Measurements from ENCODE around the gene GIGYF2.

Gene GIGYF2

GRCh38 chr2:232890896-232891601, 193.9 kb downstream of the GIGYF2 start (continued):
- TF ChIP-seq, protein P1, sequence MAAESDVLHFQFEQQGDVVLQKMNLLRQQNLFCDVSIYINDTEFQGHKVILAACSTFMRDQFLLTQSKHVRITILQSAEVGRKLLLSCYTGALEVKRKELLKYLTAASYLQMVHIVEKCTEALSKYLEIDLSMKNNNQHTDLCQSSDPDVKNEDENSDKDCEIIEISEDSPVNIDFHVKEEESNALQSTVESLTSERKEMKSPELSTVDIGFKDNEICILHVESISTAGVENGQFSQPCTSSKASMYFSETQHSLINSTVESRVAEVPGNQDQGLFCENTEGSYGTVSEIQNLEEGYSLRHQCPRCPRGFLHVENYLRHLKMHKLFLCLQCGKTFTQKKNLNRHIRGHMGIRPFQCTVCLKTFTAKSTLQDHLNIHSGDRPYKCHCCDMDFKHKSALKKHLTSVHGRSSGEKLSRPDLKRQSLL (tag by site-specific recombination; IDR thresholded peaks at IDR 0.05), result no peak
- TF ChIP-seq, protein P2, sequence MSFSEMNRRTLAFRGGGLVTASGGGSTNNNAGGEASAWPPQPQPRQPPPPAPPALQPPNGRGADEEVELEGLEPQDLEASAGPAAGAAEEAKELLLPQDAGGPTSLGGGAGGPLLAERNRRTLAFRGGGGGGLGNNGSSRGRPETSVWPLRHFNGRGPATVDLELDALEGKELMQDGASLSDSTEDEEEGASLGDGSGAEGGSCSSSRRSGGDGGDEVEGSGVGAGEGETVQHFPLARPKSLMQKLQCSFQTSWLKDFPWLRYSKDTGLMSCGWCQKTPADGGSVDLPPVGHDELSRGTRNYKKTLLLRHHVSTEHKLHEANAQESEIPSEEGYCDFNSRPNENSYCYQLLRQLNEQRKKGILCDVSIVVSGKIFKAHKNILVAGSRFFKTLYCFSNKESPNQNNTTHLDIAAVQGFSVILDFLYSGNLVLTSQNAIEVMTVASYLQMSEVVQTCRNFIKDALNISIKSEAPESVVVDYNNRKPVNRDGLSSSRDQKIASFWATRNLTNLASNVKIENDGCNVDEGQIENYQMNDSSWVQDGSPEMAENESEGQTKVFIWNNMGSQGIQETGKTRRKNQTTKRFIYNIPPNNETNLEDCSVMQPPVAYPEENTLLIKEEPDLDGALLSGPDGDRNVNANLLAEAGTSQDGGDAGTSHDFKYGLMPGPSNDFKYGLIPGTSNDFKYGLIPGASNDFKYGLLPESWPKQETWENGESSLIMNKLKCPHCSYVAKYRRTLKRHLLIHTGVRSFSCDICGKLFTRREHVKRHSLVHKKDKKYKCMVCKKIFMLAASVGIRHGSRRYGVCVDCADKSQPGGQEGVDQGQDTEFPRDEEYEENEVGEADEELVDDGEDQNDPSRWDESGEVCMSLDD (tag by site-specific recombination; IDR thresholded peaks at IDR 0.05), result no peak
- TF ChIP-seq ZNF169 (tag by site-specific recombination; IDR thresholded peaks at IDR 0.05), result no peak
- no peak for TF ChIP-seq REST (tag by site-specific recombination; IDR thresholded peaks at IDR 0.05)
- no peak for TF ChIP-seq IKZF3 (tag by site-specific recombination; IDR thresholded peaks at IDR 0.05)
- TF ChIP-seq KLF9 (tag by site-specific recombination; IDR thresholded peaks at IDR 0.05; ENCODE audit: low read depth), result 0 out of 2 replicates have a peak, but pooled peaks have one; percentile 24
- TF ChIP-seq, protein P3, sequence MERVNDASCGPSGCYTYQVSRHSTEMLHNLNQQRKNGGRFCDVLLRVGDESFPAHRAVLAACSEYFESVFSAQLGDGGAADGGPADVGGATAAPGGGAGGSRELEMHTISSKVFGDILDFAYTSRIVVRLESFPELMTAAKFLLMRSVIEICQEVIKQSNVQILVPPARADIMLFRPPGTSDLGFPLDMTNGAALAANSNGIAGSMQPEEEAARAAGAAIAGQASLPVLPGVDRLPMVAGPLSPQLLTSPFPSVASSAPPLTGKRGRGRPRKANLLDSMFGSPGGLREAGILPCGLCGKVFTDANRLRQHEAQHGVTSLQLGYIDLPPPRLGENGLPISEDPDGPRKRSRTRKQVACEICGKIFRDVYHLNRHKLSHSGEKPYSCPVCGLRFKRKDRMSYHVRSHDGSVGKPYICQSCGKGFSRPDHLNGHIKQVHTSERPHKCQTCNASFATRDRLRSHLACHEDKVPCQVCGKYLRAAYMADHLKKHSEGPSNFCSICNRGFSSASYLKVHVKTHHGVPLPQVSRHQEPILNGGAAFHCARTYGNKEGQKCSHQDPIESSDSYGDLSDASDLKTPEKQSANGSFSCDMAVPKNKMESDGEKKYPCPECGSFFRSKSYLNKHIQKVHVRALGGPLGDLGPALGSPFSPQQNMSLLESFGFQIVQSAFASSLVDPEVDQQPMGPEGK (tag by site-specific recombination; IDR thresholded peaks at IDR 0.05), result peak; percentile 34; the same call in 1 of the 2 replicates
- TF ChIP-seq SCRT1 (tag by site-specific recombination; IDR thresholded peaks at IDR 0.05; ENCODE audit: borderline replicate concordance), result no peak
- no peak for TF ChIP-seq ZSCAN30 (tag by site-specific recombination; IDR thresholded peaks at IDR 0.05)
- TF ChIP-seq ZNF324 (tag by site-specific recombination; IDR thresholded peaks at IDR 0.05), result no peak
- TF ChIP-seq ZNF623 (tag by site-specific recombination; IDR thresholded peaks at IDR 0.05), result peak; percentile 71
- TF ChIP-seq, protein P4, sequence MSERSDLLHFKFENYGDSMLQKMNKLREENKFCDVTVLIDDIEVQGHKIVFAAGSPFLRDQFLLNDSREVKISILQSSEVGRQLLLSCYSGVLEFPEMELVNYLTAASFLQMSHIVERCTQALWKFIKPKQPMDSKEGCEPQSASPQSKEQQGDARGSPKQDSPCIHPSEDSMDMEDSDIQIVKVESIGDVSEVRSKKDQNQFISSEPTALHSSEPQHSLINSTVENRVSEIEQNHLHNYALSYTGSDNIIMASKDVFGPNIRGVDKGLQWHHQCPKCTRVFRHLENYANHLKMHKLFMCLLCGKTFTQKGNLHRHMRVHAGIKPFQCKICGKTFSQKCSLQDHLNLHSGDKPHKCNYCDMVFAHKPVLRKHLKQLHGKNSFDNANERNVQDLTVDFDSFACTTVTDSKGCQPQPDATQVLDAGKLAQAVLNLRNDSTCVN (tag by site-specific recombination; optimal IDR thresholded peaks at IDR 0.05), result no peak
- TF ChIP-seq, protein P5, sequence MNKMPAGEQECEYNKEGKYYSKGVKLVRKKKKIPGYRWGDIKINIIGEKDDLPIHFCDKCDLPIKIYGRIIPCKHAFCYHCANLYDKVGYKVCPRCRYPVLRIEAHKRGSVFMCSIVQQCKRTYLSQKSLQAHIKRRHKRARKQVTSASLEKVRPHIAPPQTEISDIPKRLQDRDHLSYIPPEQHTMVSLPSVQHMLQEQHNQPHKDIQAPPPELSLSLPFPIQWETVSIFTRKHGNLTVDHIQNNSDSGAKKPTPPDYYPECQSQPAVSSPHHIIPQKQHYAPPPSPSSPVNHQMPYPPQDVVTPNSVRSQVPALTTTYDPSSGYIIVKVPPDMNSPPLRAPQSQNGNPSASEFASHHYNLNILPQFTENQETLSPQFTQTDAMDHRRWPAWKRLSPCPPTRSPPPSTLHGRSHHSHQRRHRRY (tag by site-specific recombination; IDR thresholded peaks at IDR 0.05), result no peak

Data from HEK293 (cell line).